ENCODE results near the gene XPA.
"Not testable (repeated sequence)": the region's sequence is repeated elsewhere in the genome, so short reads cannot be mapped to it uniquely, and the experiment has no call there.

The XPA gene

GRCh38 chr9:97696803-97697601 is at the start of gene XPA:
Gene XPA, minus strand, starts transcription at chr9:97697340. Its CDS starts 48 bp downstream, at chr9:97697292.
- in situ Hi-C loops (cut with HindIII; ENCODE audit: low pct_ligation_motif_present, low pct_unique_long_range_greater_than_20kb, low sequenced_read_pairs) = no loop called here

GRCh38 chr9:97744710-97745708 is 47.9 kb upstream of the XPA start:
- DNase-seq = peak; percentile 15
- in situ Hi-C loops (cut with HindIII; ENCODE audit: low pct_ligation_motif_present, low pct_unique_long_range_greater_than_20kb, low sequenced_read_pairs) = no loop called here

More at GRCh38 chr9:97696803-97697601, at the start of gene XPA:
- DNase-seq = peak; percentile 94

- DNase-seq; in situ Hi-C loops (cut with HindIII; ENCODE audit: low pct_ligation_motif_present, low pct_unique_long_range_greater_than_20kb, low sequenced_read_pairs): not testable (repeated sequence)
Measured at GRCh38 chr9:97744025-97744424, 46.9 kb upstream of the XPA start.

GRCh38 chr9:97742545-97742944 is 45.4 kb upstream of the XPA start:
- no peak for DNase-seq
- in situ Hi-C loops (cut with HindIII; ENCODE audit: low pct_ligation_motif_present, low pct_unique_long_range_greater_than_20kb, low sequenced_read_pairs) = no loop called here

- in situ Hi-C loops (cut with HindIII; ENCODE audit: low pct_ligation_motif_present, low pct_unique_long_range_greater_than_20kb, low sequenced_read_pairs) = no loop called here
- no peak for DNase-seq
Measured at GRCh38 chr9:97741947-97742346, 44.8 kb upstream of the XPA start.

GRCh38 chr9:97740848-97741821 is 44.0 kb upstream of the XPA start:
- in situ Hi-C loops (cut with HindIII; ENCODE audit: low pct_ligation_motif_present, low pct_unique_long_range_greater_than_20kb, low sequenced_read_pairs) = no loop called here
- no peak for DNase-seq

- in situ Hi-C loops (cut with HindIII; ENCODE audit: low pct_ligation_motif_present, low pct_unique_long_range_greater_than_20kb, low sequenced_read_pairs) = no loop called here
- DNase-seq = no peak
Measured at GRCh38 chr9:97737429-97737828, 40.3 kb upstream of the XPA start.

- in situ Hi-C loops (cut with HindIII; ENCODE audit: low pct_ligation_motif_present, low pct_unique_long_range_greater_than_20kb, low sequenced_read_pairs) = no loop called here
- no peak for DNase-seq
Measured at GRCh38 chr9:97735070-97735600, 38.0 kb upstream of the XPA start.

GRCh38 chr9:97726716-97727115 is 29.6 kb upstream of the XPA start:
- in situ Hi-C loops (cut with HindIII; ENCODE audit: low pct_ligation_motif_present, low pct_unique_long_range_greater_than_20kb, low sequenced_read_pairs) = no loop called here
- no peak for DNase-seq

GRCh38 chr9:97723819-97724218 is 26.7 kb upstream of the XPA start:
- no peak for DNase-seq

GRCh38 chr9:97722331-97722730 is 25.2 kb upstream of the XPA start:
- no peak for DNase-seq
- in situ Hi-C loops (cut with HindIII; ENCODE audit: low pct_ligation_motif_present, low pct_unique_long_range_greater_than_20kb, low sequenced_read_pairs) = no loop called here

More at GRCh38 chr9:97723819-97724218, 26.7 kb upstream of the XPA start:
- in situ Hi-C loops (cut with HindIII; ENCODE audit: low pct_ligation_motif_present, low pct_unique_long_range_greater_than_20kb, low sequenced_read_pairs) = no loop called here

- DNase-seq = no peak
- in situ Hi-C loops (cut with HindIII; ENCODE audit: low pct_ligation_motif_present, low pct_unique_long_range_greater_than_20kb, low sequenced_read_pairs) = no loop called here
Measured at GRCh38 chr9:97721396-97721795, 24.3 kb upstream of the XPA start.

GRCh38 chr9:97717866-97718265 is 20.7 kb upstream of the XPA start:
- in situ Hi-C loops (cut with HindIII; ENCODE audit: low pct_ligation_motif_present, low pct_unique_long_range_greater_than_20kb, low sequenced_read_pairs) = no loop called here
- DNase-seq = no peak

- in situ Hi-C loops (cut with HindIII; ENCODE audit: low pct_ligation_motif_present, low pct_unique_long_range_greater_than_20kb, low sequenced_read_pairs) = no loop called here
- DNase-seq = peak; percentile 82
Measured at GRCh38 chr9:97714435-97714834, 17.3 kb upstream of the XPA start.

- in situ Hi-C loops (cut with HindIII; ENCODE audit: low pct_ligation_motif_present, low pct_unique_long_range_greater_than_20kb, low sequenced_read_pairs) = no loop called here
- no peak for DNase-seq
Measured at GRCh38 chr9:97711223-97711626, 14.1 kb upstream of the XPA start.

- peak; percentile 63 for DNase-seq
Measured at GRCh38 chr9:97710356-97711222, 13.4 kb upstream of the XPA start.

GRCh38 chr9:97706246-97706645 is 9.1 kb upstream of the XPA start:
- in situ Hi-C loops (cut with HindIII; ENCODE audit: low pct_ligation_motif_present, low pct_unique_long_range_greater_than_20kb, low sequenced_read_pairs) = no loop called here
- no peak for DNase-seq

More at GRCh38 chr9:97710356-97711222, 13.4 kb upstream of the XPA start:
- in situ Hi-C loops (cut with HindIII; ENCODE audit: low pct_ligation_motif_present, low pct_unique_long_range_greater_than_20kb, low sequenced_read_pairs) = no loop called here

Data from ACHN (cell line).